COR-L47 (cell line): Measurements from ENCODE around the gene OSBPL1A.
"Not testable (repeated sequence)": the region's sequence is repeated elsewhere in the genome, so short reads cannot be mapped to it uniquely, and the experiment has no call there.

Source experiments
- DNase-seq: peaks from one replicate; lab custom pipeline; 2025; lab: John Stamatoyannopoulos, UW

Gene OSBPL1A

GRCh38 chr18:24185805-24186204, 211.8 kb downstream of the OSBPL1A start:
- no peak for DNase-seq

DNA sequence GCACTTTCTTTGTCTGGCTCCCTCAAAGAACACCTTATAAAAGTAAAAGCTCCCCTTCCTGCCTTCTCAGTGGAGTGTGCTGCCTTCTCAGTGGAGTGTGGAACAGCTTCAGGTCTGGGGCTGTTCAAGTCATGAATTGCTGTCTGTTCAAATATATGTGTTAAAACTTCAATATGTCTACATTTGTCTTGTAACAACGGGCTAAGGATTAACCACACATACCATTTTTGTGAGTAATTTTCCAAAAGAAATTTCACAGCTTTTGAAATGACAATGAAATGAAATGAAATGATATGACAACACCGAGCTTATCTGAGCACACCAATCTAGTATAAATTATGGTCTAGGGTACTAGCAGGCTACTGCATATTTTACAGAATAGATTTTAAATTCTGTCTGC, 215.8 kb downstream of the OSBPL1A start:
- no peak for DNase-seq

GRCh38 chr18:24180048-24180447, 217.6 kb downstream of the OSBPL1A start:
- no peak for DNase-seq

DNA sequence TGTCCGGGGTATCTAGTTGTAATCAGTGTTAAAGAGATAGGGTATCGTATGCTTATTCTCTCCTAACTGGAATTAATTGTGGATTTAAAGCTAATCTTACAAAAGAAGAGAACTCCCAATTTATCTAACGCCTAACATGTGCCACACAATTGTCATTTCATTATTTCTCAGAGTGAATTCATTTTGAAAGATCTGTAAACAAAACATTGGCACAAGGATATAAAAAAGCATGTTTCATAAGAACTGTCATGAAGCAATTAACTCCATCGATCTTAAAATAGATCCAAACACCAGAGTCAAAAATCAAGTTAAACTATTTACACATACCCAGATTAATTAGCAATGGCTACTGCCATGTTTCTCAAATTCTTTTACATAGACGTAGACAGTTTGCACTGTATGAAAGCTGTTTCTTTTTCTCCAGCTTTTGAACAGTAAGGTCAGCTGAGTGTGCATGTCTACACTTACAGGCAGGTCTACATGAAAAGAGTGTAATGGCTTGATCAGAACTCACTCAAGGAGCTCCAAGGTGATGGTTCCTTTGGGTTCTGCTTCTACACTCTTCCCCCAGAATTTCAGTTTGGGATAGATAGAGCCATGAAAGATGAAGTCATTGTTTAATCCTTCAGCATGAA, 220.0 kb downstream of the OSBPL1A start:
- DNase-seq = no peak

DNA sequence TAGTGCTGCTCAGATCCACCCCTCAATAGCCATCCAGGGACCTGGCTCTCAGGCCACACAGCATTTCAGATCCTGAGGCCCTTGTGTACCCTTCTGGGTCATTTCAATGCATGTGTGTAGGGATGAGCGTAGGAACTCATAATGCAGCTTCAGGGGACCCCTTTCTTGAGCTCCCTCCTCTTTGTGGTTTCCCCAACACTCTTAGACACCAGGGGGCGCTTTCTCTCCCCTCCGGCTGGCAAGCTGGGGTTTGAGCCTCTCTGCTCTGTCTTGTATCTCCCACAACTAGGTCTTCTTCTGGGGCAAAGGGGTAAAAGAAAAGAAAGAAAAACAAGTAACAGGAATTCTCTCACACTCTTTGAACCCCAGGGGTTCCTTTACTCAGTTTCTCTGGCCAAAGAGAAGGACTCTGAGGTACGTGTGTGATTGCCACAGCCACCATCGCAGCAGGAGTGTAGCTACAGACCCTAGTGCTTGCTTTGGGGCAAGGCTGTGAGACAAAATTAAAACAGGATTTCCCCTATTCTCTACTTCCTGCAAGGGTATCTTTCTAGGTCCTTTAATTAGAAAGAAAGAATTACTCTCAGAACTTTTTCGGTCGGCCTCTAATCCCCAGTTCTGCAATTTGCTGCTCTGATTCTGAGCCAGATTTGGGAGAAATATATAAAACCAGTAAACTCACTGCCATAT, 220.8 kb downstream of the OSBPL1A start:
- peak; percentile 49 for DNase-seq

- no peak for DNase-seq
Measured at GRCh38 chr18:24173997-24174396, 223.6 kb downstream of the OSBPL1A start.

GRCh38 chr18:24170360-24170759, 227.3 kb downstream of the OSBPL1A start:
- DNase-seq = no peak

DNA sequence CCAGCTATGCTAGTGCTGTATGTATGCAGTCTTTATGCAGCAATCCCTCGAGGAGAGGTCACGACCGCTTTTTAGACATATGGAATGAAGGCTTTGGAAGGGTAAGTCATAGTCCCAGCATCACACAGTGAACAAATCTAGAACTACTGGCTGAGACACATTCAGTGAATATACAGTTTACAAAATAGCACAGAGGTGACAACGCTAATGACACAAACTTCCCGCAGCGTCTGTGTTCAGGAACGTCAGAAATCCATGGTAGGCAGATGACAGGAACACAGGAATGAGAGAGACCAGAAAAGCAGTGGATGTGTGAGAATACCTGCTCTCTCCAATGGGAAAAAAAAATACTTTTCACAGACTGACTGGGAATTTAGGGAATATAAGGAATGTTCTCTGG, 229.1 kb downstream of the OSBPL1A start:
- DNase-seq = no peak

DNA sequence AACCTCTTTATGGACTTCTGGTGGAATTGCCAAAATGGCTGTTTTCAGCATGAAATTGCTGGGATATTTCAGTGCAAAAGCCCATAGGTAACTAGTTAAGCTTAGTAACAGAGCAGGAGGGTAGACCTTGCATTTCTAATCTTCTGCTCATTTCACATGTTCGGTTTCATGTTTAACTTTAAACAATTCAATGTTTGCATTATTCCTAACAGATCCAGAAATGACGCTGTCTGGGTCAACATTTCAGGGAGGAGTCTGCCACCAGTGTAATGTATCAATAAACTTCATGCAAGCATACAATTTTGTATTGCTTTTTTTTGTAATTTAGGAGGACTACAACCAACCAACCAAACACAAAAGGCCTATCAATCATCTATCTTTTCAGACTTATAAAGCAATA, 236.3 kb downstream of the OSBPL1A start:
- DNase-seq = no peak

DNA sequence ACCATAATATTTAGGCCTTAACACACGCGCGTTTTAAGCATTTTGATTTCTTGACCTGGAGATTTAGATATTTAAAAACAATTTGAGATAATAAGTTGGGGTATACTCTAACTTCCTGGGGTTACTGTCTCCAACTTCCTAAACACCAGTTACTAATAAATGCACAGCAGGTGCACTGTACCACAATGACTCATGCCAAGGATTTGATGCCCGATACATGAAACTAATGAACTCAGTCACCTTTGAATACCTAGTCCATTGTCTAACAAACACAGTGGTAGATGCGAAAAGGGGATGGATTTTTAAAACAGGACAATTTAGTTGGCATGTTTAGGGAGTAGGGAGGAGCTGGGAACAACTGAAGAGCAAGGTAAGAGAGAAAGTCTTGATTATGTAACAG, 237.5 kb downstream of the OSBPL1A start:
- no peak for DNase-seq

GRCh38 chr18:24157855-24158254, 239.8 kb downstream of the OSBPL1A start:
- peak; percentile 27 for DNase-seq

- no peak for DNase-seq
Measured at GRCh38 chr18:24153397-24153796, 244.2 kb downstream of the OSBPL1A start.

DNA sequence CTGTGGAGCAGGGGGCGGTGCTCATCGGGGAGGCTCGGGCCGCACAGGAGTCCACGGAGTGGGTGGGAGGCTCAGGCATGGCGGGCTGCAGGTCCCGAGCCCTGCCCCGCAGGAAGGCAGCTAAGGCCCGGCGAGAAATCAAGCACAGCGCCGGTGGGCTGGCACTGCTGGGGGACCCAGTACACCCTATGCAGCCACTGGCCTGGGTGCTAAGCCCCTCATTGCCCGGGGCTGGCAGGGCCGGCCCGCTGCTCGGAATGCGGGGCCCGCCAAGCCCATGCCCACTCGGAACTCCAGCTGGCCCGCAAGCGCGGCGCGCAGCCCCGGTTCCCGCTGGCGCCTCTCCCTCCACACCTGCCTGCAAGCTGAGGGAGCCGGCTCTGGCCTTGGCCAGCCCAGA, 248.0 kb downstream of the OSBPL1A start:
- not testable (repeated sequence) for DNase-seq

GRCh38 chr18:24142376-24142775, 255.2 kb downstream of the OSBPL1A start:
- no peak for DNase-seq

DNA sequence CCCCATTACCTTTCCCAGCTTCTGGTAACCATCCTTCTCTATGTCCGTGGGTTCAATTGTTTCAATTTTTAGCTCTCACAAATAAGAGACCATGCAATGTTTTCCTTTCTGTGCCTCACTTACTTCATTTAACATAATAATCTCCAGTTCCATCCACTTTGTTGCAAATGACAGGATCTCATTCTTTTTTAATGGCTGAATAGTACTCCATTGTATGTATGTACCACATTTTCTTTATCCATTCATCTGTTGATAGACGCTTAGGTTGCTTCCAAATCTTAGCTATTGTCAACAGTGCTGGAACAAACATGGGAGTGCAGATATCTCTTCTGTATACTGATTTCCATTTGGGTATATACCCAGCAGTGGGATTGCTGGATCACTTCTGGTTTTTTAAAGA, 256.9 kb downstream of the OSBPL1A start:
- no peak for DNase-seq

DNA sequence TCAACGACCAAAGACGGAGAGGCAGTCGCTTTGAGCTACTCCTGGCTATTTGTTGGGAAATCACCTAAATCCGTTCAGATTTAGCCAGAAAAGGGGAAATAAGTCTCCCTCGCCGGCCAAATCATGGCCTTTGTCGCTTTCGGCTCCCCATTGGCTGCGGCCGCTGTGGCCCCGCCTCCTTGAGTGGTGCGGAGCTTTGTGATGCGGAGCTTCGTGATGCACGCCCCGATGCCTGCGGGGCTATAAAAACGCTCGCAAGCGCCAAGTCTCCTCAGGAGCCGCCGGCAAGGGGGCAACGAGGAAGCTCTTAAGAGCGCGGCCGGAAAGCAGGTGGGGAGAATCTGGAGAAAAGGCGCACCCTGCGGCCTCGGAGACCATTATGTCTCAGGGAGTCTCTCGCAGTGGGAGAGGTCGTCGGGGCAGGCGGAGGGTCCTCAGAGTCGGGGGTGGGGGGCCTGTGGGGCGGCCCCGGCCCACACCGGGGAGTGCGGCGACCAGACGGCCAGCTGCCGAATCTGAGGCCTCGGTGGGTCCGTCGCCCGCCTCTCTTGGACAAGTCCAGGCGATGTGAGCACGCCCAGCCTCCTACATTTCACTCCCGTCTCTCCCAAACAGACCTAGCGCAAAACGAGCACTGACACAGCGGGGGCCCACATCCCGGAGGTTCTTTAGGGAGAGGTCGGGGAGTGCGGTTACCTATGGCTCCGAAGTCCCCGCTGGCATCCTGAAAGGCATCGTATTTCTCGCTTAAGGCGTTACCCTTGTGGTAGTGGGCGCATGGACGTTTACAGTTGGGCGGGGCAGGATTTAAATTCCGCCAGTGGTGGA, 258.6 kb downstream of the OSBPL1A start, which contains the start of gene CABYR:
Gene CABYR (plus strand): TSS at position 274 of the 828 bp plus-strand sequence. CDS start 4,053 bp downstream, outside the sequence.
- peak; percentile 96 for DNase-seq

- DNase-seq = no peak
Measured at GRCh38 chr18:24138409-24138788, 259.2 kb downstream of the OSBPL1A start.

DNA sequence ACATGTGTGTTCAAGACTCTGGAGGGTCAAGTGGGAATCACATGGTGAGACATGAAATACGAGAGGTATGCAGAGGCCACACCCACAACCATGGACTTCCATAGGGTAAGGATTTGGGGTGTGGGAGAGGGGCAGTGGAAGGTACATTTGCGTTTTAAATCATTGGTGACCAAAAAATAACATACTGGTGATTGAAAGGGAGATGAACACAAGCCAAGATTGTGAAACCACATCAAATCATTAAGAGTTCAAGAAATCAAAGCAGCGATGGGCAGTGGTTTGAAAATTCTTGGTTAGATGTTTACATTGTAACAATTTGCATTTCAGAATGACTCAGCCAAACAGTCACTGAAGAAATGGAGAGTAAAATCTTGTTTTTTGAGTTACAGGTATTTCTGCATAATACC, 260.7 kb downstream of the OSBPL1A start:
- DNase-seq = no peak

GRCh38 chr18:24130494-24130893, 267.1 kb downstream of the OSBPL1A start:
- peak; percentile 8 for DNase-seq

GRCh38 chr18:24128700-24129099, 268.9 kb downstream of the OSBPL1A start:
- DNase-seq = no peak

- no peak for DNase-seq
Measured at GRCh38 chr18:24127735-24128134, 269.9 kb downstream of the OSBPL1A start.

GRCh38 chr18:24126155-24126961, 271.3 kb downstream of the OSBPL1A start:
- no peak for DNase-seq
